ENCODE data around the gene SORCS2.

GRCh38 chr4:7635445-7636239, 443.3 kb downstream of the SORCS2 start:
- TF ChIP-seq CTCF (conservative IDR thresholded peaks at IDR 0.05; ENCODE audit: low read depth, low read length) (no peak), EZH2 (IDR thresholded peaks at IDR 0.05; ENCODE audit: borderline replicate concordance, low read depth, low read length, poor library complexity, severe bottlenecking) (no peak)

Measured in A673 (cell line).